Measurements from ENCODE around the gene NTM. TPM values are rescaled to one million over a fixed set of nuclear protein-coding genes. Genes with fewer than 3 reads are reported as not detected.

NTM gene
- total and polyA plus RNA-seq, 9 donors: 0.16 to 8.5 (median 0.55) TPM; not detected in 3

DNA sequence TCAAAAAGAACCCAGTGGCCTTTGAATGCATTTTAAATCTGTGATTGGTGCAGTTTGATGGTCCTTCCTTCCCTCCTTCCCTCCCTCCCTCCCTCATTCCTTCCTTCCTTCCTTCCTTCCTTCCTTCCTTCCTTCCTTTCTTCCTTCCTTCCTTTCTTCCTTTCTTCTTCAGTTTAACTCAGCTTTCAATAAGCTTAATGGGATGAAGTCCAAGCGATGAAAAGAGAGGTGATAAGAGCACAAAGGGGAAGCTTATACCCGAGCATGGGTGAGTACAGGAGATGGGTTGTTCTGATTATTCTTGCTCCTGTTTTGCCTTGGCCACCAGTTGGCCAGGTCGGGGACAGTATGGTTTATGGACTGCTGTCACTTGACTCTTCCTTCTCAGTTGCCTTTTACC lies 605.6 kb downstream of the NTM start:
- intact Hi-C loops (cut with DNase I): no loop called here
- DNase-seq: no peak
- no peaks in the 10 kb centered on the region for H3K36me3 ChIP-seq
- TF ChIP-seq, protein P1, sequence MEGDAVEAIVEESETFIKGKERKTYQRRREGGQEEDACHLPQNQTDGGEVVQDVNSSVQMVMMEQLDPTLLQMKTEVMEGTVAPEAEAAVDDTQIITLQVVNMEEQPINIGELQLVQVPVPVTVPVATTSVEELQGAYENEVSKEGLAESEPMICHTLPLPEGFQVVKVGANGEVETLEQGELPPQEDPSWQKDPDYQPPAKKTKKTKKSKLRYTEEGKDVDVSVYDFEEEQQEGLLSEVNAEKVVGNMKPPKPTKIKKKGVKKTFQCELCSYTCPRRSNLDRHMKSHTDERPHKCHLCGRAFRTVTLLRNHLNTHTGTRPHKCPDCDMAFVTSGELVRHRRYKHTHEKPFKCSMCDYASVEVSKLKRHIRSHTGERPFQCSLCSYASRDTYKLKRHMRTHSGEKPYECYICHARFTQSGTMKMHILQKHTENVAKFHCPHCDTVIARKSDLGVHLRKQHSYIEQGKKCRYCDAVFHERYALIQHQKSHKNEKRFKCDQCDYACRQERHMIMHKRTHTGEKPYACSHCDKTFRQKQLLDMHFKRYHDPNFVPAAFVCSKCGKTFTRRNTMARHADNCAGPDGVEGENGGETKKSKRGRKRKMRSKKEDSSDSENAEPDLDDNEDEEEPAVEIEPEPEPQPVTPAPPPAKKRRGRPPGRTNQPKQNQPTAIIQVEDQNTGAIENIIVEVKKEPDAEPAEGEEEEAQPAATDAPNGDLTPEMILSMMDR (IDR thresholded peaks at IDR 0.05): no peak
- TF ChIP-seq POLR2A (IDR thresholded peaks at IDR 0.05): no peak
- no peak for TF ChIP-seq EP300 (IDR thresholded peaks at IDR 0.05)
- no peak overlapping the region for H3K4me3 ChIP-seq
- no peaks in the 10 kb centered on the region for H3K27me3 ChIP-seq
- no peaks in the 10 kb centered on the region for H3K4me1 ChIP-seq (ENCODE audit: insufficient read depth)
- no peaks in the 10 kb centered on the region for H3K9me3 ChIP-seq
- 59 to 66% (median 63%) methylated on average over 3 of the region's 3 CpGs for WGBS, 3 donors
- H3K27ac ChIP-seq: no peak overlapping the region

DNA sequence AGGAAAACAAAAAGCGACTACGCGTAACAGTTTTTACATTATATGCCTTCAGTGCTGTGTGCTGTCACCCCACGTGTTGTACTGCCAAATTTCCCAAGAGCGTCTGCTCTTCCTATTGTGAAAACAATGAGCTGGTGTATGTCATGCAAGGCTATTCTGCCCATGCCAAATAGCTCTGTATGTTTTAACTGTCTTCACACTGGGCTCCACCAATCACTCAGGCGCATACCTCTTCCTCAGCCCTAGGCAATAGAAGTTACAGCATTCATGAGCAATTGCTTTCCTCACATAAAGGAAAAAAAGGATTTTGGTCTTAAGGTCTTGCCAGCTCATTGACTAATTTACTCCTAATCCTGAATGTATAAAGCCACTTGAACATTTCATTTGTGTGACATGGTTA lies 606.8 kb downstream of the NTM start:
- TF ChIP-seq, protein P1 (IDR thresholded peaks at IDR 0.05): no peak
- TF ChIP-seq POLR2A (IDR thresholded peaks at IDR 0.05) (no peak), EP300 (IDR thresholded peaks at IDR 0.05) (no peak)
- H3K27ac ChIP-seq: no peak overlapping the region
- intact Hi-C loops (cut with DNase I): no loop called here
- H3K4me1 ChIP-seq (ENCODE audit: insufficient read depth): no peaks in the 10 kb centered on the region
- H3K36me3 ChIP-seq: no peaks in the 10 kb centered on the region
- no peak overlapping the region for H3K4me3 ChIP-seq
- no peaks in the 10 kb centered on the region for H3K9me3 ChIP-seq
- whole genome bisulfite sequencing, 3 donors: 86 to 90% (median 86%) methylated on average over 6 of the region's 6 CpGs
- H3K27me3 ChIP-seq: no peaks in the 10 kb centered on the region
- DNase-seq: no peak

DNA sequence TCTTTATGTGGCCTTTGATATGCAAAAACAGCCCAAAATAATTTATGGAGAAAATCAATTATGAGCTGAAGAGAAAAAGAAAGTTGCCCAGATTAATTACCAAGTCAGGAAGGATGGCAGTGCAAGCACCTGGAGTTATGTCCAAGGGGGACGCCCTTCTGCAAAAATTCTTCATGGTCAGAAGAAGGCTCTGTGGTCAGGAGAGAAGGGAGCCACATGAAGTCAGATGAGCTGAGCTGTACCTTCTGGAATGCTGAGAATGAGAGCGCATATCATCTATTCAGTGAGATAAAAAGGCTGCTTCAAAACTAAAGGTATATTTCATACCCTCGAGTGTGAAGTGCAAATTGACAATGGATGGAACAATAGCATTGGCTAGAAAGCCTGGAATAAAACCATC lies 607.4 kb downstream of the NTM start:
- WGBS, 3 donors: 36 to 60% (median 39%) methylated on average over 3 of the region's 3 CpGs
- Histone ChIP-seq H3K36me3 (no peaks in the 10 kb centered on the region), H3K27me3 (no peaks in the 10 kb centered on the region), H3K9me3 (no peaks in the 10 kb centered on the region), H3K27ac (no peak overlapping the region), H3K4me1 (ENCODE audit: insufficient read depth) (no peaks in the 10 kb centered on the region), H3K4me3 (no peak overlapping the region)
- TF ChIP-seq POLR2A (IDR thresholded peaks at IDR 0.05) (no peak), EP300 (IDR thresholded peaks at IDR 0.05) (no peak)
- TF ChIP-seq, protein P1 (IDR thresholded peaks at IDR 0.05): no peak
- DNase-seq: no peak
- intact Hi-C loops (cut with DNase I): no loop called here

DNA sequence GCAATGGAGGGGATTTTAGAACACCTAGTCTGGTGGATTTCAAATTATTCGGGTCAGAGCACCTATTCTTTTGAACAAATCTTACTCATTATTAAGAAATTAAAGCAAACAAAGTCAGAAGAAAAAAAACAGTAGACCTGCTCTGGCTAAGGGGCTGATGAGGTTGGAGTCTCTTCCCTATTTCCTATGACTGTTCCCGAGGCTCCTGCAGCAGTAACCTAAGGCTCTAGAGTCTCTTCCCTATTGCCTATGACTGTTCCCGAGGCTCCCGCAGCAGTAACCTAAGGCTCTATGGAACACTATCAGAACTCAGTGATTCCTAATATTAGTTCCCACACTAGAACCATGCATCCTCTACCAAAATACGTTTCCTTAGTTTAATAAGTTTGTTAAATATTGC lies 607.9 kb downstream of the NTM start:
- no peaks in the 10 kb centered on the region for H3K27me3 ChIP-seq
- 59 to 70% (median 65%) methylated on average over 5 of the region's 5 CpGs for WGBS, 3 donors
- H3K36me3 ChIP-seq: no peaks in the 10 kb centered on the region
- DNase-seq: no peak
- no peaks in the 10 kb centered on the region for H3K4me1 ChIP-seq (ENCODE audit: insufficient read depth)
- TF ChIP-seq, protein P1 (IDR thresholded peaks at IDR 0.05): no peak
- no peak overlapping the region for H3K4me3 ChIP-seq
- H3K9me3 ChIP-seq: no peaks in the 10 kb centered on the region
- H3K27ac ChIP-seq: no peak overlapping the region
- intact Hi-C loops (cut with DNase I): no loop called here

DNA sequence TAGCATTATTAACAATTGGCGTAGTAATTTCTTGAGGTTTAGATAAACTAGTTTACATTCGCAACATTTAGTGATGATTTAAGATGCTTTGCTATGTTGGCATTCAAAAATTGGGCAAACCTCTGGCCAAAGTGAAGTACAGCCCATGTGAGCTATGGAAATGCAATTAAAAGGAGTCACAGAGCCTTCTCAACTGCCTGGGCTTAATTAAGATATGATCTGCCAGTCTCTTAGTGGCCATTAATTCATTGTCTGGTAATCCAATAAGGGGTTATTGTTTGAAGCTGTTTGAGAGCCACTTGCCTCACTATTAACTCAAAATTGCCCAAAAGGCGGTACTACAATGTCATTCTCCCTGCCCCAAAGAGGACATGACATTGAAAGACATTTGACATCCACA lies 608.9 kb downstream of the NTM start:
- 84 to 91% (median 85%) methylated on average over 3 of the region's 3 CpGs for WGBS, 3 donors
- Histone ChIP-seq H3K4me1 (ENCODE audit: insufficient read depth) (no peaks in the 10 kb centered on the region), H3K4me3 (no peak overlapping the region), H3K9me3 (no peaks in the 10 kb centered on the region), H3K36me3 (no peaks in the 10 kb centered on the region), H3K27me3 (no peaks in the 10 kb centered on the region), H3K27ac (no peak overlapping the region)
- no peak for TF ChIP-seq POLR2A (IDR thresholded peaks at IDR 0.05)
- TF ChIP-seq, protein P1 (IDR thresholded peaks at IDR 0.05): no peak
- TF ChIP-seq EP300 (IDR thresholded peaks at IDR 0.05): no peak
- no peak for DNase-seq
- intact Hi-C loops (cut with DNase I): no loop called here
